ENCODE results near the gene ZNF614.
"Not testable (repeated sequence)": the region's sequence is repeated elsewhere in the genome, so short reads cannot be mapped to it uniquely, and the experiment has no call there.

Gene ZNF614

GRCh38 chr19:51986309-51987291 lies 41.6 kb downstream of the ZNF614 start, which contains the start of gene ZNF350:
ZNF350 (minus strand) TSS chr19:51986840; CDS start chr19:51974360, 12,480 bp downstream.
- peak; percentile 31 for DNase-seq

GRCh38 chr19:51983361-51983760 lies 44.8 kb downstream of the ZNF614 start:
- DNase-seq, result no peak

GRCh38 chr19:51980926-51981325 lies 47.3 kb downstream of the ZNF614 start:
- not testable (repeated sequence) for DNase-seq

DNA sequence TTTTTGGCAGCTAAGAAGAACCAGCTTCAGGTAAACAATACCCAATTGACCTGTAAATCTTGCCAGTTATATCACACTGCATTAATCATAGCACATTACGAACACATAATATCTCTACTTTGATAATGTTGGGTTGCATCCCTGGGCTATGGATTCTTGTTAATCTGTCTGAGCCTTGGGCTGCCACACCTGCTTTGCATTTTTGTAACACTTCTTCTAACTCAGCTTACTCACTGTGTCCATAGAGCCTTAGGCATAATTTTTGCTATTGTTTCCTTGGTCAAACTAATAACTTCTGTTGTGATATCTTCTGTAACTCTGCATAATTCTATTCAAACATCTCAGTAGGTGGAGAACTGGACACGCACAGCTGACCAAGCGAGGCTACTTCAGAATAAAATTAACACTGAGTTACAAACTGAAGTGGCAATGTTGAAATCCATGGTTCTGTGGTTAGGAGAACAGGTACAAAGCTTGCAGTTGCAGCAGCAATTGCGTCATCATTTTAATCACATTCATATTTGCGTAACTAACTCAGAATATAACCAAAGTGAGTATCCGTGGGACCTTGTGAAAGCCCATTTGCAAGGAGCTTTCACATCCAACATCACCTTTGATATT lies 48.0 kb downstream of the ZNF614 start:
- DNase-seq, result no peak

GRCh38 chr19:51978882-51979281 lies 49.3 kb downstream of the ZNF614 start:
- DNase-seq, result no peak

DNA sequence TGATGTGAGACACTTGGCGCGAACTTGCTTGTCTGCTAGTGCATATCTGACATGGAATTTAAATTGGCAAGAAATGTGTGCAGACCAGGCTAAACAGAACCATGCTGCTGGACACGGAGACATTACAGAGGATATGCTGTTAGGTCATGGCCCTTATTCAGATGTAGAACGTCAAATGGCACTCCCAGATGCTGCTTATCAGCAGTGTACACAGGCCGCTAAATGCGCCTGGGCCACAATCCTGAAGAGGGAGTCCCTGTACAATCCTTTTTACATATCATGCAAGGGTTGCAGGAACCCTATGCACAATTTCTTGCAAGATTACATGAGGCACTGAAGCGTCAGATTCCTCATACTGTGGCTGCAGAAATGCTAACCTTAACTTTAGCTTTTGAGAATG lies 50.8 kb downstream of the ZNF614 start:
- DNase-seq, result no peak

DNA sequence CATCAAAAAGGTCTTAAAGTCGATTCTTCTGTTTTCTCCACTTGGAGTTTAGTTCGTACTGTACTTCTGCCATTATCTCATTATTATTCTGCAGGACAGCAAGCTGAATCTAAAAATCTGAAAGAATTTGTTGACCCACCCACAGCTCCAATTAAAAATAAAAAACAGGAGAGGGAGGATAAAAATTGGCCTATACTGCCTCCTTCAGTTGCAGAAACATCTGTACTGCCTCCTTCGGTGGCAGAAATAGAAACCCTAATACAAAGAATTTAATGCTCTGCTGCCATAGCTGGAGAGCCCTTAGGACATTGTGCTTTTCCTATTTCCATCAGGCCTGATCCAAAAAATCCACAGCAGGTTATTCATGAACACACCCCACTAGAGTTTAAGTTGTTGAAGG lies 51.3 kb downstream of the ZNF614 start:
- no peak for DNase-seq

GRCh38 chr19:51975787-51976186 lies 52.4 kb downstream of the ZNF614 start:
- DNase-seq, result not testable (repeated sequence)

- no peak for DNase-seq
These were observed 56.6 kb downstream of the ZNF614 start for GRCh38 chr19:51971624-51972023.

GRCh38 chr19:51970718-51971117 lies 57.5 kb downstream of the ZNF614 start:
- DNase-seq, result no peak

DNA sequence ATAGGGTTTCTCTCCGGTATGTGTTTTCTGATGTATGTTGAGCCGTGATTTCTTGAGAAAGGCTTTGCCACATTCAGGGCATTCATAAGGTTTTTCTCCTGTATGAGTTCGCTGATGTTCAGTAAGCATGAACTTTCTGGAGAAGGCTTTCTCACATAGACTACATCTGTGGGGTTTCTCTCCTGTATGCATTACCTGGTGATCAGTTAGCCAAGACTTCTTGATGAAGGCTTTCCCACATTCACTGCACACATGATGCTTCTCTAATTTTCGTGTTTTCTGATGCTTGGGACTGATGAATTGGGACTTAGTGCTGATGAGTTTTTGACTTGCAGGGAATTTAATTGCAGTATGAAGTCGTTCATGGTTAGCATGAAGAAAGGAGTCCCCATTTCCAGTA lies 62.6 kb downstream of the ZNF614 start:
- no peak for DNase-seq
